Measurements from ENCODE around the gene ANKMY1. TPM values are rescaled to one million over a fixed set of nuclear protein-coding genes. Genes with fewer than 3 reads are reported as not detected.

ANKMY1 gene
- total and polyA plus RNA-seq, 2 of the 13 experiments (the other 11 are each of a cell fraction or from before 2014, with no cell fraction given), result 11.7 to 18.8 TPM

GRCh38 chr2:240604291-240604938, 46.6 kb upstream of the ANKMY1 start (continued):
- TF ChIP-seq, protein P1, sequence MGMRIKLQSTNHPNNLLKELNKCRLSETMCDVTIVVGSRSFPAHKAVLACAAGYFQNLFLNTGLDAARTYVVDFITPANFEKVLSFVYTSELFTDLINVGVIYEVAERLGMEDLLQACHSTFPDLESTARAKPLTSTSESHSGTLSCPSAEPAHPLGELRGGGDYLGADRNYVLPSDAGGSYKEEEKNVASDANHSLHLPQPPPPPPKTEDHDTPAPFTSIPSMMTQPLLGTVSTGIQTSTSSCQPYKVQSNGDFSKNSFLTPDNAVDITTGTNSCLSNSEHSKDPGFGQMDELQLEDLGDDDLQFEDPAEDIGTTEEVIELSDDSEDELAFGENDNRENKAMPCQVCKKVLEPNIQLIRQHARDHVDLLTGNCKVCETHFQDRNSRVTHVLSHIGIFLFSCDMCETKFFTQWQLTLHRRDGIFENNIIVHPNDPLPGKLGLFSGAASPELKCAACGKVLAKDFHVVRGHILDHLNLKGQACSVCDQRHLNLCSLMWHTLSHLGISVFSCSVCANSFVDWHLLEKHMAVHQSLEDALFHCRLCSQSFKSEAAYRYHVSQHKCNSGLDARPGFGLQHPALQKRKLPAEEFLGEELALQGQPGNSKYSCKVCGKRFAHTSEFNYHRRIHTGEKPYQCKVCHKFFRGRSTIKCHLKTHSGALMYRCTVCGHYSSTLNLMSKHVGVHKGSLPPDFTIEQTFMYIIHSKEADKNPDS (CRISPR knock-in tag; IDR thresholded peaks at IDR 0.05), result no peak
- TF ChIP-seq CHD2 (IDR thresholded peaks at IDR 0.05; ENCODE audit: low read depth, low read length) (no peak), NAIF1 (CRISPR knock-in tag; IDR thresholded peaks at IDR 0.05; ENCODE audit: borderline replicate concordance) (no peak), ZKSCAN5 (CRISPR knock-in tag; IDR thresholded peaks at IDR 0.05) (no peak), ZNF256 (CRISPR knock-in tag; conservative IDR thresholded peaks at IDR 0.05) (no peak), ZSCAN5A (CRISPR knock-in tag; IDR thresholded peaks at IDR 0.05; ENCODE audit: borderline replicate concordance) (peak; percentile 86; the same call in 1 of the 2 replicates), LBX2 (CRISPR knock-in tag; IDR thresholded peaks at IDR 0.05; ENCODE audit: borderline replicate concordance) (no peak), TCF12 (IDR thresholded peaks at IDR 0.05) (no peak), TCF12 (CRISPR knock-in tag; IDR thresholded peaks at IDR 0.05) (0 out of 2 replicates have a peak, but pooled peaks have one; percentile 28), ZNF772 (CRISPR knock-in tag; IDR thresholded peaks at IDR 0.05) (0 out of 2 replicates have a peak, but pooled peaks have one; percentile 47), CCDC6 (CRISPR knock-in tag; IDR thresholded peaks at IDR 0.05) (peak; percentile 73; the same call in 1 of the 2 replicates), EEA1 (CRISPR knock-in tag; IDR thresholded peaks at IDR 0.05; ENCODE audit: borderline replicate concordance) (no peak), KDM1A (CRISPR knock-in tag; IDR thresholded peaks at IDR 0.05) (0 out of 2 replicates have a peak, but pooled peaks have one; percentile 35), SRSF4 (IDR thresholded peaks at IDR 0.05; ENCODE audit: low read depth, low read length, poor library complexity, severe bottlenecking) (no peak), ZNF563 (CRISPR knock-in tag; IDR thresholded peaks at IDR 0.05) (no peak), MATR3 (CRISPR knock-in tag; IDR thresholded peaks at IDR 0.05) (no peak), TEF (CRISPR knock-in tag; IDR thresholded peaks at IDR 0.05) (no peak)
- TF ChIP-seq, protein P2, sequence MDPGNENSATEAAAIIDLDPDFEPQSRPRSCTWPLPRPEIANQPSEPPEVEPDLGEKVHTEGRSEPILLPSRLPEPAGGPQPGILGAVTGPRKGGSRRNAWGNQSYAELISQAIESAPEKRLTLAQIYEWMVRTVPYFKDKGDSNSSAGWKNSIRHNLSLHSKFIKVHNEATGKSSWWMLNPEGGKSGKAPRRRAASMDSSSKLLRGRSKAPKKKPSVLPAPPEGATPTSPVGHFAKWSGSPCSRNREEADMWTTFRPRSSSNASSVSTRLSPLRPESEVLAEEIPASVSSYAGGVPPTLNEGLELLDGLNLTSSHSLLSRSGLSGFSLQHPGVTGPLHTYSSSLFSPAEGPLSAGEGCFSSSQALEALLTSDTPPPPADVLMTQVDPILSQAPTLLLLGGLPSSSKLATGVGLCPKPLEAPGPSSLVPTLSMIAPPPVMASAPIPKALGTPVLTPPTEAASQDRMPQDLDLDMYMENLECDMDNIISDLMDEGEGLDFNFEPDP (CRISPR knock-in tag; conservative IDR thresholded peaks at IDR 0.05), result no peak
- TF ChIP-seq, protein P3, sequence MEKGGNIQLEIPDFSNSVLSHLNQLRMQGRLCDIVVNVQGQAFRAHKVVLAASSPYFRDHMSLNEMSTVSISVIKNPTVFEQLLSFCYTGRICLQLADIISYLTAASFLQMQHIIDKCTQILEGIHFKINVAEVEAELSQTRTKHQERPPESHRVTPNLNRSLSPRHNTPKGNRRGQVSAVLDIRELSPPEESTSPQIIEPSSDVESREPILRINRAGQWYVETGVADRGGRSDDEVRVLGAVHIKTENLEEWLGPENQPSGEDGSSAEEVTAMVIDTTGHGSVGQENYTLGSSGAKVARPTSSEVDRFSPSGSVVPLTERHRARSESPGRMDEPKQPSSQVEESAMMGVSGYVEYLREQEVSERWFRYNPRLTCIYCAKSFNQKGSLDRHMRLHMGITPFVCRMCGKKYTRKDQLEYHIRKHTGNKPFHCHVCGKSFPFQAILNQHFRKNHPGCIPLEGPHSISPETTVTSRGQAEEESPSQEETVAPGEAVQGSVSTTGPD (CRISPR knock-in tag; IDR thresholded peaks at IDR 0.05), result no peak
- TF ChIP-seq, protein P4, sequence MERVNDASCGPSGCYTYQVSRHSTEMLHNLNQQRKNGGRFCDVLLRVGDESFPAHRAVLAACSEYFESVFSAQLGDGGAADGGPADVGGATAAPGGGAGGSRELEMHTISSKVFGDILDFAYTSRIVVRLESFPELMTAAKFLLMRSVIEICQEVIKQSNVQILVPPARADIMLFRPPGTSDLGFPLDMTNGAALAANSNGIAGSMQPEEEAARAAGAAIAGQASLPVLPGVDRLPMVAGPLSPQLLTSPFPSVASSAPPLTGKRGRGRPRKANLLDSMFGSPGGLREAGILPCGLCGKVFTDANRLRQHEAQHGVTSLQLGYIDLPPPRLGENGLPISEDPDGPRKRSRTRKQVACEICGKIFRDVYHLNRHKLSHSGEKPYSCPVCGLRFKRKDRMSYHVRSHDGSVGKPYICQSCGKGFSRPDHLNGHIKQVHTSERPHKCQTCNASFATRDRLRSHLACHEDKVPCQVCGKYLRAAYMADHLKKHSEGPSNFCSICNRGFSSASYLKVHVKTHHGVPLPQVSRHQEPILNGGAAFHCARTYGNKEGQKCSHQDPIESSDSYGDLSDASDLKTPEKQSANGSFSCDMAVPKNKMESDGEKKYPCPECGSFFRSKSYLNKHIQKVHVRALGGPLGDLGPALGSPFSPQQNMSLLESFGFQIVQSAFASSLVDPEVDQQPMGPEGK (CRISPR knock-in tag; IDR thresholded peaks at IDR 0.05), result 0 out of 2 replicates have a peak, but pooled peaks have one; percentile 46

Measured in HepG2 (cell line).